Glomerular visceral epithelial cell (primary cell): ENCODE data around the gene ZFYVE28.
A peak's percentile ranks its signal among the peaks of the same experiment; 100 is the strongest.
"Not testable (repeated sequence)": the region's sequence is repeated elsewhere in the genome, so short reads cannot be mapped to it uniquely, and the experiment has no call there.

Source experiments
- DNase-seq: peaks from one replicate; pipeline ENCODE4 v3.0.0-alpha.2; 2016; ENCODE audit errors: extremely low spot score

ZFYVE28 gene

DNA sequence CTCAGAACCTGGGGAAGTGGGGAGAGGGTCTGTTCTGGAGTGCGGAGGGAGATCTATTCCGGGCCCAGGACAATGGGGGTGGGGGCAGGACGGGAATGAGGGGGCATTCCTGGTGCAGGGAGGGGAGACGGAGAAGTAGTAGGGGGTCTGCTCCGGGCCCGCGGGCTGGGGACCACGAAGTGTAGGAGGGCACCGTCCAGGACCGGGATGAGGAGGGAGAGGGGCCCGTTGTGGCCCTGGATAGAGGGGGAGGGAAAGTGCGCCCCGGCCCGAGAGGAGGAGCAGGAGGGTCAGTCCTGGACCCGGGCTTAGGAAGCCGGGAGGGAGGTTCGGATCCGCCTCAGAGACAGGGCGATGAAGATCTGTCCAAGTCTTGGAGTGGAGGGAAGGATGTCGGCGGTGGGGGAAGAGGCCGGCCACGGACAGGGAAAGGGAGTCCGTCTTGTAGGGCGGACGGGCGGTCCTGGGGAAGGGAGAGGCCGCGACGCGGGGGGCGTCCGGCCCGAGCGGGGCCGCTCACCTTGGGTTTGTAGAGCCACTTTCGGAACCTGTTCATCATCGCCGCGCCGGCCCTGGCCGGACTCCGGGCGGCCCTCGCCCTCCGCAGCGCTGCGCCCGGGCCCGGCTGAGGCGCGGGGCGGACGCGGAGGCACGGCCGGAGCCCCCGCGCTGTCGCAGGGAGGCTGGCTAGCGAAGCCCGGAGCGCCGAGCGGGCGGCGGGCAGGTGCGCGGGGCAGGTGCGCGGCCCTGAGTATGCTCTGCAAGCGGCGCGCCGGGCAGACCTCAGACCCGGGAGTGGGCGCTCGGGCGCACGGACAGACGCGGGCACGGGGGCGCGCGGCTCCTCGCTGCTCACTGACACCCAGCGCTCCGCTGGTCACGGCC is at the start of gene ZFYVE28:
TSS of gene ZFYVE28 (minus strand) at position 881 of the 885 bp plus-strand sequence. CDS start at position 559, 322 bp downstream.
- no peak for DNase-seq

DNA sequence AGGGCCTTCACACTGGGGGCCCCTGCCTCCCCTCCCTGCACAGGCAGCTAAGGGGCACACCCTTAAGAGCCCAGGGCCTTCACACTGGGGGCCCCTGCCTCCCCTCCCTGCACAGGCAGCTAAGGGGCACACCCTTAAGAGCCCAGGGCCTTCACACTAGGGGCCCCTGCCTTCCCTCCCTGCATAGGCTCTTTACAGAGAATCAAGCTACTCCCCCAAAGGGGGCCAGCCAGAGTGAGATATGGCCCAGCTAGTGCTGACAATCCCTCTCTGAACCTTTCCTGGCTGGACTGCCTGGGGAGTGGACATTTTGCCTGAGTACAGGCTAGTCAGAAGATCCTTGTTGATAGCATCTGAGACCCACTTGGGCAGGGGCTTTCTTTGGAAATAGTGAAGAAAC is 47.1 kb upstream of the ZFYVE28 start:
- DNase-seq: not testable (repeated sequence)

DNA sequence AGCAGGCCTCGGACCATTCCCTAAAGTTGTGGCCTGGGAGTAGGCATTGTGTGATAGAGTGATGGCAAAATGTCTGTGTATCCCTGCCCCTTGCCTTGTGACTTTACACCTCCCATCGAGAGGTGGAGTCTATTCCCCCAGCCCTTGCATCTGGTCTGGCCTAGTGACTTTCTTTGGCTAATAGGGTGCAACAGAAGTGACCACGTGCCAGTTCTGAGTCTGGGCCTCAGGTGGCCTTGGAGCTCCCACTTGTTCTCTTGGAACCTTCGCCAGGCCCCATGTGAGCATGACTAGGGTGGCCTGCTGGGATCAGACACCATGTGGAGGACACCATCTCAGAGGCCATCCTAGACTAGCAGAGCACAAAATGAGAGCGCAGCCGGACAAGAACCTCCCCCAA is 46.6 kb upstream of the ZFYVE28 start:
- DNase-seq: no peak

DNA sequence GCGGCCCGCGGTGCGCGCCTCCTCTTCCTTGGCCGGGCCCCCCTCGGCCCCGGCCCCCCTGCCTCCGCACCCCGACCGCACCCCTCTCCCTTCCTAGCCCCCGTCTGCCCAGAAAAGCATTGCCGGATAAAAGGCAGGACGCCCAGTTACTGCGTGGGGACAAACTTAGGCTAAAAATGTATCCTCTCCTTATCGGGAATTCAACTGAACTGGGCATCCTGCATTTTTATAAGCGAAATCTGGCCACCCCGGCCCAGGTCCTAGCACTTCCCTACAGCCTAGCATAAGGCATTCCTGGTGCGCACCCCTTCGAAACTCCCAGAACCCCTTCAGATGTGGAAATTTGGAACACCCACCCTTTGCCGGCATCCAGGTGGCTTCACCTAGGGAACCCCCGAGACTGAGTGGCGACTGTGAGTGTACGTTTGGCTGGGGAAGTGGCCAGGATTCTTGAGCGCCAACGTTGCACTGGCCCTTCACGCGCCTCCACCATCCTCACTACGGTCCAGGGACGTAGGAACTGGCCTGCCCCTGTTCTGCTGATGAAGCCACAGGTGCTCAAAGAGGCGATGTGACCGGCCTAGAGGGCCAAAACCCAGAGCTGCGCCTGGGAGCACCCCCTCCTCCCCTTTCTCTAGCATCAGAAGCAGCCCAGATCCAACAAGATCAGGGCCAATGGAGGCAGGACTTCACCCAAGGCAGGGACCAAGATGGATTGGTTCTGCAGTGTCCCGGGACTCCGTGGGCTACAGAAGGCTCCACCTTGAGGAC is 44.7 kb upstream of the ZFYVE28 start:
- DNase-seq: no peak

DNA sequence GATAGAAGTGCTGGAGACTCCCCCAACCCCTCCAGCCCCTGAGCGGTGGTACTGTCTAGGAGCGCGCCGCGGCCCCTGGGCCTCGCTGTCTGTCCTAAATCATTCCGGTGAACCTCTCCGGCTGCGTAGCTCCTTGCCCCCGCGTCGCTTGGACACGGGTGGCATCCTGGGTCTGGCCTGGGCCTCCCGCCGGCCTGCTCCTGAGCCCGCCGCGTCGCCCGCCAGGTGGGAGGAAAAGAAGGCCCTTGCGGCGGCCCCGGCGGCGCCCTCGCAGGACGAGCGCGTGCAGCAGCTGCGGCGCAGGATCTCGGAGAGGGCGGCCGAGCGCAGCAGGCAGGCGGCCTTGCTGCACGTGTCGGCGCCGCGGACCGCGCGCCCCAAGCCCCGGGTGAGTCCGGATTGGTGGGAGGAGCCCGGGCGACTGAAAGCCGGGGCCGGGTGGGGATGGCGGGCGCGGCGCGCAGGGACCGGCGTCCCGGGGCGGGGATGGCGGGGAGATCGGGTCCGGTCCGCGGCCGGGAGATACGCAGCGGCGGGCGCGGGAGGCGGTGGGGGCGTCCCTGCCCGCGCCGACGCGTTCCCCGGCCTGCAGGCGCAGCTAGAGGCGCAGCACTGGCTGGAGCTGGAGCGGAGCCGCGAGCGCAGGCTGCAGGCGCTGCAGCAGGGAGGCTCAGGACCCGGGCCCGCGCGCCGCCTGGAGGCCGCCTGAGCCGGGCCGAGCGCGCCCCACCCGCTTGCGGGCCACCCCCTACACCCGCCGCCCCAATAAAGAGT is 44.0 kb upstream of the ZFYVE28 start:
- peak; percentile 72 for DNase-seq

DNA sequence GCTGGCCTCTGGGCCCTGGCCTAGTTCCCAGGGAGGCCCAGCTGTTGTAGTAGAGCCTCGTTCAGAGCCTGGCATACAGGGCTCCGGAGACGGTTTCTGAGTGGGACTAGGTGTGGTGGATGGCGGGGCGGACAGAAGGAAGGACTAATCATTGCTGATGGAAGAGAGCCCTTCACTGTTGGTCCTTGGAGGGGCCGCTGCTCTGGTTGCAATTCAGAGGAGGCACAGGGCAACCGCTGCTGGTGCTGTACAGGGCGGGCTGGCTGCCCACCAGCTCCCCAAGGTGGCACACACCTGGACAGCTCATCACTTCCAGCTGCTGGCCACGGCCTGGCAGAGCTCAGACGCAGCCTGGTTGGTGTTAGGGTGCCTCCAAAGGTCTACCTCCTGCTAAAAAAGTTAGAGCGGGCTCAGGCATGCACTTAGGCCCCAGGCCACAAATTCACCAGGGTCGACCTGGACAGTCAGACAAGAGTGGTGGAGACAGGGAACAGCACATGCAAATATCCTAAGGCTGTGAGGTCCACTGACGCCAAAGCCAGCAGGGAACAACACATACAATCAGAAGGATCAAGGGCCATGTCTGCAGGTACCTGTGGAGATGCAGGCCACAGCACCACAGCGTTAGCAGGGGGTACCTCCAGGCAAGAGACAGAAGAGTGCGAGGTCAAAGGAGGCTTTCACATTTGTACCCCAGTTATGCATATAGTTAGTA is 43.0 kb upstream of the ZFYVE28 start:
- DNase-seq: no peak

DNA sequence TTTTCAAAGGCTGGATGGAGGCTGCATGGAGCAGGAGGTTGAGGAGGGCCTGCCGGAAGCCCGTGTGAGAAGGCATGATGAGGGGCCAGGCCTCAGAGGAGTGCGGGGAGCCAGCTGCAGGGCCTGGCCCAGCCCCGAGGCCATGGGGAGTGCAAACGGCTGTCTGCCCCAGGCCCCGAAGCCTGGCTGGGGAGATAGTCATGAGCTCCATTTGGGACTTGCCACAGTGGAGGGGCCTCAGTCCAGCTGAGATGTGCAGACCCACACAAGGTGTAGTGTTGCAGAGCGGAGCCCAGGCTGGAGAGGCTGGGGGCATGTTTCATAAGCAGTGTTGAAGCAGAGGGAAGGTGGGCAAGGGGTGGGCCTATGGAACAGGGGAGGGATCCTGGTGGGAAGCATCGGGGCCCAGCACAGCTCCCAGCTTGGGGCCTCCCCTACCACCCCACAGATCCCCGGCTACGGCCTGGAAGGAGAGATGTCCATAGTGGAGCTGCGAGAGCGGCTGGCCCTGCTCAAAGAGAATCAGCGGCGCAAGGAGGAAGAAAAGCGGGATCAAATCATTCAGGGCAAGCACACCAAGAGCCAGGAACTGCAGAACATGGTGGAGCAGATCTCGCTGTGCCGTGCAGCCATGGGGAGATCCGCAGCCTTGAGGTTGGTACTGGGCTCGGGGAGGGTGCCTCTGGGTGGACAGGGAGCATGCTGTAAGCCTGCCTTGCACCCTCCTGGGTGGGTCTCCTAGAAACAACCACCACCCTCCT is 41.3 kb upstream of the ZFYVE28 start:
- no peak for DNase-seq

DNA sequence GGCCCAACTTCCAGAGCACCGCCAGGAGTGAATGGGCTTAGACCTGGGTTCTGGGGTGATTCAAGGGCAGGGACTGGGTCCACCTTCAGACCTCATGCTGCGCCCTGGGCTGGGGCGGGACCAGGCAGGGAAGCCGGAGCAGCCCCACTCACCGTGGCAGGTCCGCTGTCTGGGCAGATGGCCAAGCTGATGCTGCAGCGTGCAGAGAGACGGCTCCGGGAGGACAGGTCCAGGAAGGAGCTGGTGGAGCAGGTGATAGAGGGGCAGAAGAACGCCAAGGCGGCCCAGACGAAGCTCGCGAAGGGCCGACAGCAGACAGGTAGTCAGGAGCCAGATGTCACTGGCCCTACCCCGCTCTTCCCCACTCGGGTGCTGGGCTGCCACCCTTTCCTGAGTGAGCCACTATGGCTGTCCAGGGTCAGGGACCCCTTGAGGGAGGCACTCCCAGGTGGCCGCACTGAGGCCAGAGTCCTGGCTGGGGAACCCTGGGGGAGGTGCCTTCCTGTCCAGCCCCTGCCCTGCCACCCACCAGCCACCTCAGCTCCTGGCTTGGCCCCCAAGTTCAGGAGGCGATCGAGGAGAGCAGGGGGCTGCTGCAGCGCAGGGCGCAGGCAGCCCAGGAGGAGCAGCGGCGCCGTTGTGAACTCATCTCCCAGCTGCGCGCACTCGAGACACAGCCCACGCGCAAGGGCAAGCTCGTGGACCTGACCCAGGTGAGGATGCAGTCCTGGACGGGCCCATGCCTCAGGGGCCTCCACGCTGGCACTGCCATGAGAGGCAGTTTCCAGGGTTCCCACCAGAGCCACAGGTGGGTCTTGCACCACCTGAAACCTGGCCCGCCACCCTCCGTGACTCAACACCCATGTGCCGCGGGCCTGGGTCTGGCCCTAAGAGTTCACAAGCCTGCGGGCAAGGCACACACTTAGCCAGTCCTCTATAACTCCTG is 40.4 kb upstream of the ZFYVE28 start:
- no peak for DNase-seq

DNA sequence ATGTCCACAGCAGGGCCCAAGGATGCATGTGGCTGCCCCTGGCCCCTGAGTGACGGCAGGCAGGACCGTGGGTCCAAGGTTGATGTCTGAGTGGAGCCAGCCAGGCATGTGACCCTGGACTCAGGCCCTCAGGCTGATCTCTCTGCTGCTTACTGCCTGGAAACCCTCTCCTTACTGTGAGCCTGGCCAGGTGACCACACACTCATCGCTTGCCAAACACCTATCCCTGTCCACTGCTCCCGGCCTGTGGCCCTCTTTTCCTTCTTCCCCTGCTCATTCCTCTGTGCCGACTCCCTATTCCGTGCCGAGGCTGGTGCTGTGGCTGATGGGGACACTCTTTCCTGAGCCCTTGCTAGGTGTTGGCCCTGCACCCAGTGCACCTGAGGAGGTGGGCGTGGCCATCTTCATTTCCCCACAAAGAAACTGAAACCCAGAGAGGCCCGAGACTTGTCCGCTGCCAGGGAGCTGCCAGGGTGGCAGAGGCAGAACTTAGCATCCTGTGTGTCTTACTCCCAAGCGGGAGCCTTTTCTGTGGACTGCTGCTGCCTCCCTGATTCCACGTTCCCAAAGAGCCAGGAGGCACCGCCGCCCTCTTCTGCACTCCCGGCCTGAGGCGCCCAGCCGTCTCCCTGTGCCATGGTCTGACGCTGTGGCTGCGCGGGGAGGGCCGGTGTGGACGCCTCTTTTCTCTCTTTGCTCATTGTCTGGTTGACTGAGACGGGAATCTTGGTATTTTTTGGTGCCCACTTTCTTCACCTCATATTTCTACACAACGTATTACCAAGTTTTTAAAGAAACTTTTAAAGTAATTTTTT is 39.2 kb upstream of the ZFYVE28 start:
- DNase-seq: no peak

DNA sequence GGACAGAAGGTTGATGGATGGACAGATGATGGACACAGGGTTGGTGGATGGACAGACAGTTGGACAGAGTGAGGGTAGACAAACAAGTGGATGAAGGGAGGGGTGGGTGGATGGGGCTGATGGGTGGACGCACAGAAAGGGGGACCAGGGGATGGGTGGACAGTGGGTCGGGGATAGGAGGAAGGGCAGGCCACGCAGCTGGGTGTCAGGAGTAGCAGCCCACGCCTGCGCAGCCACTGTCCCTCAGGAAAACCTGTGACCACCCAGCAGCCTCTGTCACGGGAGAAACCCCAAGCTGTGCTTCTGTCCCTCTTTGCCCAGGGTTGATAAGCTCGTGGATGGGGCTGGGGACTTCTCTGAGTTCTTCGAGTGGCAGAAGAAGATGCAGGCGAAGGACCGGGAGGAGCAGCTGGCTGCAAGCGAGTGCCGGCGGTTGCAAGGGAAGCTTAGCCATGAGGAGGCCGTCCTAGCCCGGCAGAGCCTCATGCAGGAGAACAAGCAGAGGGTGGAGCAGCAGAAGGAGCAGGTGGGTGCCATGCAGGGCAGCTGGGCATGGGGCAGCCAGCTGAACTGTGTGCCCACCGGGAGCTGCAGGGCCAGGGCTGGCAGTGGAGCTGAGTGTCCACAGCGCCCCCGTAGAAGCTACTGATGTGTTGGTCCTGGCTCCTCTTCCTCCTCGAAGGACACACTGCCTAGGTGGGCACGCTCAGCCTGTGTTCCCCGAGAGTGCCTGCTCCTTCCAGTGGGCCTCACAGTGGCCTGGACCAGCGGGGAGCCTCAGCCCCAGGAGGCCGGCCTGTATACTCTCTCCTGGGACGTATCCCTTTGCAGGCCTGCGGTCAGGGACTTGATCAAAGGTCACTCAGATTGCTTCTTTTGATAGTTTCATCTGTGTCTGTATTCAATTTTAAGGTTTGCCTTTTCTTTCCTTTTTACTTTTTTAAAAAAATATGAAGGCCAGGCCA is 33.7 kb upstream of the ZFYVE28 start:
- DNase-seq: no peak

DNA sequence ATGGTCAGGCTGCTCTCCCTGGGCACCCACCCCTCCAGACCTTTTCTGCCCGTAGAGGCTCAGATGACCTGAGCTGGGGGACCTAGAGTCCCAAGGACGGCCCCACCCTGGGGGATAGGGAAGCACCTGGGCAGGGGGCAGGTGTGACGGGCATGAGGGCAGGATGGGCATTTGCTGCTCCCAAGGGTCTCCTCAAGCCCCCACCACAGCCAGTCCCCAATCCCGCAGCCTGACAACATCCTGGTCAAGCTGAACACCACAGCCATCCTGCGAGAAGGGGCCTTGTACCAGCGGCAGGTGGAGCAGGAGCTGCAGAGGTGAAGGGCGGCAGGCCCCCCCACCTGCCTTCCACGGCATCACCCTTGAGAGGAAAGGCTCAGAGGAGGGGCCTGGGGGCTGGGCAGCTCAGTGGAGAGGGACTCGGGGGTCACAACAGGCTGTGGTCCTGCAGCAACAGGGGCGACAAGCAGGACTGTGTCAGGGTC is 32.6 kb upstream of the ZFYVE28 start:
- DNase-seq: no peak

DNA sequence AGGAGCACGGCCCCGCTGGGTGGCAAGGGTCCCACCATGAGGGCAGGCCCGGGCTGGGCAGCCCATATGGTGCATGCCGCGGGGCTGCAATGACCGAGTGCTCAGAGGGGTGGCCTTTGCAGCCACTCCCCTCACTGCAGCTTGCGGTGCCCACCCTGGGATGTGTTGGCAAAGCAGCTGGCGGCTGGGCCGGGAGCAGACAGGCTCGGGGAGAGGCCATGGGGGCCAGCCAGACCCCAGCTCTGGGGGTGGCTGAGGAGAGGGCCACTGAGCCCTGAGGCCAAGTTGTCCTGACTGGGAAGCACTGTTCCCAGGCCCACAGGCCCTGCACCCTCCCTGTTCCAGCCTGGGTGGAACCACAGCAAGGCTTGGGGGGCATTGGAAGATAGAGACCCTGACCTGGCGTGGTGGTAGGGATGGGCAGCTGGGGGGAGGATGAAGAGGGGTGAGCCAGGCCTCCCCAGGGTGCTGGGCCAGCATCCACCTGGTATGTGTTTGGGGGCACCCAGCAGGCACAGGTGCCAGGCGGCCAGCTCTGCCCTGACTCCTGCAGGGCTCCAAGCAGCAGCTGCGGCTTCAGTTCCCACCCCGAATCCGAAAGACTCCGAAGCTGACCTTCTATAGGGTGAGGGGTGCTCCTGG is 32.1 kb upstream of the ZFYVE28 start:
- no peak for DNase-seq

DNA sequence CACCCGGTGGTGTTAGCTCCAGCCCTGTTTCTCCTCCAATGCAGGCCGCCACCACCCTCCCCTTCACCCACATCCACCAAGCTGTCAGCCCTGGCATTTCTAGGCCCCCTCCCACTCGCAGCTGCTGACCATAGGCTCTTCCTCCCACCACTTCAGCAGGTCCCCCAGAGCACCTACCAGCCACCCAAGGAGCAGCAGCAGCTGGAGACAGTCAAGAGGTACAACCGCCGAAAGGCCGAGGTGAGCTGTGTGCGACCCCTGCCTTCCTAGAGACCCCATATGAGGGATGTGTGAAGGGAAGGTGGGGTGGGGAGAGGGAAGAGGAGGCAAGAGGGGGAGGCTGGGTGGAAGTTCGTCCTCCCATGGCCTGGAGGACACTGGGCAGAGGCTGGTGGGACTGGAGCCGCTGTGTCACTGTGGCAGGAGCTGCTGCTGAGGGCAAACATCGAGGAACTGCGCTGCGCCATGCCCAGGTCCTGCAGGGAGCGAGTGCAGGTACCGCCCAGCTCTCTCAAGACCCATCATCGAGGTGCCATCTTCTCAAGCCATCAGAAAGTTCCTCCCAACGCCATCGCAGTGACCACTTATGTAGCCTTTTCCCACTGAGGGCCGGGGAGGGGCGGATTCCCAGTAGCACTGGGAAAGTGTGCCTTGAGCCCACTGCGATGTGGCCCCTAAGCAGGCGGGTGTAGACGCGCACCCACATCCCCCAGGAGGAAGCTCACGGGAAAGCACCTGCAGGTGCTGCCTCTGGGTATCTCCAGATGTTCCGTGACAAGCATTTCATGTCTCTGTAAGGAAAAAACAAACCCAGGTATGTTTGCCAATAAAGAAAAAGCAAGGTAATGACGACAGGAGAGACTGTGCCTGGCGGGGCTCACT is 31.3 kb upstream of the ZFYVE28 start:
- DNase-seq: no peak

DNA sequence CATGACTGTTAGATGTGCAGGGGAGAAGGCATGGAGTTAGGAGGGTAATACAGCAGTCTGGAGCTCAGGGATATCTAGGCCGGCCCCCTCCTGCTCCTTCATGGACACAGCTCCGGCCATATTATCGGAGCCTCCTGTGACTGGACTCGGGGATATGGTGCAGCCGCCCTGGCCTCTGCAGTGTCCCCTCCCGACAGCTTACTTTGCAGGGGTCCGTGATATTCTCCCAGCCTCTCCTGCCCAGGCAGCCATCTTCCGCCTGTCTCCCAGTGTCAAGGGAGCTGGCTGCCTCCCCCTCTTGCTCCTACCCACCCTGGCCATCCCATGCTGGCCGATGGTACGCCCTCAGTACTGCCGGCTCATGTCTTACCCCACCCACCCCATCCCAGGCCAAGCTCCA is 30.6 kb upstream of the ZFYVE28 start:
- no peak for DNase-seq

DNA sequence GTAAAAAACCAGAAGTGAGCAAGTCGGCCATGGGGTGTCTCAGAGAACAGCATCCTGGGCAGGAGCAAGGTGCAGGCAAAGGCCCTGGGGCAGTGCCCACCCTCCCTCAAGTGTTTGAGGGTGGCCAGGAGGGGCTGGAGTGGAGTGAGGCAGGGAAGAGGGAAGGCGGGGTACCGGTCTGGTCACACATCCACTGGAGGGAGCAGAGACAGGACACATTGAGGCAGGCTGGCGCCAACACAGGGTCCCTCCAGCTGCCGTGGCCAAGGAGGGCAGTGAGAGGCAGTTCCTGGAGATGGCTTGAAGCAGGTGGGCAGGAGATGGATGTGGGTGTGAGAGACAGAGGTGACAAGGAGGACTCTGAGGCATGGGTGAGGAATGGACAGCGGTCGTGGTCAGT is 30.1 kb upstream of the ZFYVE28 start:
- no peak for DNase-seq
